HFFc6 (cell line): ENCODE results near the gene ELP4. TPM values are rescaled to one million over a fixed set of nuclear protein-coding genes. Genes with fewer than 3 reads are reported as not detected.
"Not testable (repeated sequence)": the region's sequence is repeated elsewhere in the genome, so short reads cannot be mapped to it uniquely, and the experiment has no call there.

Experiments used
- DNase-seq: peaks from one replicate; pipeline ENCODE4 v3.0.0-alpha.2; 2018
- H3K27ac Mint-ChIP-seq: 2 replicates; pipeline ENCODE4 v1.8.0; 2020; ENCODE audit warnings: mild to moderate bottlenecking, mixed read lengths
- H3K27me3 Mint-ChIP-seq: 2 replicates; pipeline ENCODE4 v1.8.0; 2021; ENCODE audit warnings: mild to moderate bottlenecking, moderate library complexity, mixed read lengths; ENCODE audit not compliant: insufficient read depth
- H3K36me3 Mint-ChIP-seq: 2 replicates; pipeline ENCODE4 v1.8.0; 2021; ENCODE audit warnings: low read depth, mixed read lengths
- H3K4me1 Mint-ChIP-seq: 2 replicates; pipeline ENCODE4 v1.8.0; 2020; ENCODE audit warnings: low read depth, mixed read lengths
- H3K4me3 Mint-ChIP-seq: 2 replicates; pipeline ENCODE4 v1.8.0; 2020; ENCODE audit warnings: mild to moderate bottlenecking, moderate library complexity, mixed read lengths
- H3K9me3 Mint-ChIP-seq: 2 replicates; pipeline ENCODE4 v1.8.0; 2020; ENCODE audit warnings: mild to moderate bottlenecking, mixed read lengths
- total RNA-seq, 6 experiments: library from RNA; stranded (reverse); fragmentation: NEBNext Ultra II Directional; extraction: Animal tissue kit (Norgen Biotek cat#: 25700); gene quantifications; 2 replicates in 1 of 6; 3 replicates in 5 of 6; pipeline ENCODE4 v1.2.3, GENCODE V29; 2021
- TF ChIP-seq, protein P1 (sequence below): fragments of 200-600 bp; sonication (generic); IDR thresholded peaks from 2 replicates; pipeline ENCODE4 v1.5.0; 2021; ENCODE audit warnings: antibody characterized with exemption, mild to moderate bottlenecking

Gene ELP4
- total RNA-seq, 6 experiments from 2014 or later = 11.0 to 14.3 (median 12.2) TPM

DNA sequence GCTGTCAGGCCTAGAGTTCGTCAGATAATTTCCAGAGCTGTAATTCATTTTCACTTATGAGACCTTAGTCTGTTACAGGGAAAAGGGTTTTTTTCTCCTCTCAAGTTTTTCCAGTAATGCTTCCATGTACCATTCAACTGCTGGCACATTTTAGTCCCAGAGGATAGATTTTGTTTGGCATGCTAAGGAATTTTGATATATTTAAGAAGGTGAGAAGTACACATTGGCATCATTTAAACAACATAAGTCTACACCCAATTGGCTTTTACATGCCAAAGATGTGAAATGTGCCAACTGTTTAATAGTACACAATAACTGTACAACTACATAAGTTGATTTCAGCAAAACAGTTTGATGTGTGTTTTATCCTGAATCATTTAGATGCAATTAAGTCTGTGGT is 230.6 kb downstream of the ELP4 start:
- no peaks in the 10 kb centered on the region for H3K27me3 Mint-ChIP-seq
- peaks cover 6% of the 10 kb centered on the region; the same call in 1 of the 2 replicates for H3K36me3 Mint-ChIP-seq
- peaks cover 8% of the 10 kb centered on the region for H3K9me3 Mint-ChIP-seq
- DNase-seq = no peak
- H3K4me1 Mint-ChIP-seq = no peaks in the 10 kb centered on the region
- H3K27ac Mint-ChIP-seq = no peak overlapping the region
- H3K4me3 Mint-ChIP-seq = no peak overlapping the region
- TF ChIP-seq, protein P1, sequence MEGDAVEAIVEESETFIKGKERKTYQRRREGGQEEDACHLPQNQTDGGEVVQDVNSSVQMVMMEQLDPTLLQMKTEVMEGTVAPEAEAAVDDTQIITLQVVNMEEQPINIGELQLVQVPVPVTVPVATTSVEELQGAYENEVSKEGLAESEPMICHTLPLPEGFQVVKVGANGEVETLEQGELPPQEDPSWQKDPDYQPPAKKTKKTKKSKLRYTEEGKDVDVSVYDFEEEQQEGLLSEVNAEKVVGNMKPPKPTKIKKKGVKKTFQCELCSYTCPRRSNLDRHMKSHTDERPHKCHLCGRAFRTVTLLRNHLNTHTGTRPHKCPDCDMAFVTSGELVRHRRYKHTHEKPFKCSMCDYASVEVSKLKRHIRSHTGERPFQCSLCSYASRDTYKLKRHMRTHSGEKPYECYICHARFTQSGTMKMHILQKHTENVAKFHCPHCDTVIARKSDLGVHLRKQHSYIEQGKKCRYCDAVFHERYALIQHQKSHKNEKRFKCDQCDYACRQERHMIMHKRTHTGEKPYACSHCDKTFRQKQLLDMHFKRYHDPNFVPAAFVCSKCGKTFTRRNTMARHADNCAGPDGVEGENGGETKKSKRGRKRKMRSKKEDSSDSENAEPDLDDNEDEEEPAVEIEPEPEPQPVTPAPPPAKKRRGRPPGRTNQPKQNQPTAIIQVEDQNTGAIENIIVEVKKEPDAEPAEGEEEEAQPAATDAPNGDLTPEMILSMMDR = no peak

DNA sequence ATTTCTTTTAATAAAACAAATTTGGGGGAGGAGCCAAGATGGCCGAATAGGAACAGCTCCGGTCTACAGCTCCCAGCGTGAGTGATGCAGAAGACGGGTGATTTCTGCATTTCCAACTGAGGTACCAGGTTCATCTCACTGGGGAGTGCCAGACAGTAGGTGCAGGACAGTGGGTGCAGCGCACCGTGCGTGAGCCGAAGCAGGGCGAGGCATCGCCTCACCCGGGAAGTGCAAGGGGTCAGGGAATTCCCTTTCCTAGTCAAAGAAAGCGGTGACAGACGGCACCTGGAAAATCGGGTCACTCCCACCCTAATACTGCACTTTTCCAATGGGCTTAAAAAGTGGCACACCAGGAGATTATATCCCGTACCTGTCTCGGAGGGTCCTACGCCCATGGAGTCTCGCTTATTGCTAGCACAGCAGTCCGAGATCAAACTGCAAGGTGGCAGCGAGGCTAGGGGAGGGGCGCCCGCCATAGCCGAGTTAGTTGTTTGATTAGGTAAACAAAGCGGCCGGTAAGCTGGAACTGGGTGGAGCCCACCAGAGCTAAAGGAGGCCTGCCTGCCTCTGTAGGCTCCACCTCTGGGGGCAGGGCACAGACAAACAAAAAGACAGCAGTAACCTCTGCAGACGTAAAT is 231.3 kb downstream of the ELP4 start:
- not testable (repeated sequence) for DNase-seq, H3K27ac Mint-ChIP-seq, H3K36me3 Mint-ChIP-seq, H3K9me3 Mint-ChIP-seq, H3K4me1 Mint-ChIP-seq, H3K27me3 Mint-ChIP-seq, H3K4me3 Mint-ChIP-seq

DNA sequence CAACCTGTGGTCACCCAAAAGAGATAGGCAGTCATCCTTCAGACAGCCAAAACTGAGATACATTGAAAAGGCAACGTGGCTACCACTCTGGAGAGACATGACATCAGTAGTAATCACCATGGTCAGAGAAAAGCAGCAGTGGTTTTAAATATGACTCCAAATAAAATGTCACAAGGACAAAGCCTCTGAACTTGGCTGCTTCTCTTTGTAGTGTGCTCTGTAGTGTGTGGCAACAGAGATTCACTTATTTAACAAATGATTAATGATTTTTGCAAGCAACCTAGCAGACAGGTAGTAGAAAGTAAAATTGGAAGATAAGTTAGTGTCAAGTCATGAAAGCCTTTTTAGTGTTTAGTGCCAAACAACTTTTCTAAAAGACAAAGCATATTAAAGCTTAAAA is 238.0 kb downstream of the ELP4 start:
- Mint-ChIP-seq H3K27ac (no peak overlapping the region), H3K4me3 (no peak overlapping the region), H3K9me3 (no peaks in the 10 kb centered on the region), H3K36me3 (no peaks in the 10 kb centered on the region), H3K4me1 (no peaks in the 10 kb centered on the region), H3K27me3 (no peaks in the 10 kb centered on the region)
- DNase-seq = no peak
- TF ChIP-seq, protein P1 = no peak

DNA sequence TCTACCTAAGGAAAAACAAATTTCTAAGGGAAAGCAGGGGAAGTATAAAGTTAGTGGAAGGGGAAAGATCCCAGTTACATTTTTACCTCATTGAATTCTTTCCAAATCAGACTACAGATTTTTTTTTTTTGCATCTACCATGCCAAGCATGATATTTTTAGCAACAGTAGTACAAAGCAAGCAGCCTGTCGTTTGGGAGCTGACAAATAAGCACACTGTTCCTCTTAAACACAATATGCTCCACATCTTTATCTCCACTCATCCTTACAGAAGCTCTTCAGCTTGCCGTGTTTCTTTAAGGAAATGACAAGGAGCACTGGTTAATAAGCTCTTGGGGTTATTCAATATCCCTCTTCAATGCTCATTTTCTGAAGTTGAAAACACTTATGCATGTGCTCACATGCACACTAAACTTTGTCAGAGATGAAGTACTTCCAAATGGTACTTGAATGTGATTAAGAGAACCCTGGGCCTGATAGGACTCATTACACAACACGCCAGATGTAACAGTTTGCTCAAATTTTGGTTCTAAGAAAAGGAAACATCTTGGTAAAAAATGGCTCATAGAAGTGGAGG is 247.8 kb downstream of the ELP4 start:
- Mint-ChIP-seq H3K27me3 (no peaks in the 10 kb centered on the region), H3K4me3 (no peak overlapping the region), H3K36me3 (no peaks in the 10 kb centered on the region), H3K9me3 (no peaks in the 10 kb centered on the region), H3K4me1 (no peaks in the 10 kb centered on the region), H3K27ac (no peak overlapping the region)
- no peak for DNase-seq
- TF ChIP-seq, protein P1 = no peak

DNA sequence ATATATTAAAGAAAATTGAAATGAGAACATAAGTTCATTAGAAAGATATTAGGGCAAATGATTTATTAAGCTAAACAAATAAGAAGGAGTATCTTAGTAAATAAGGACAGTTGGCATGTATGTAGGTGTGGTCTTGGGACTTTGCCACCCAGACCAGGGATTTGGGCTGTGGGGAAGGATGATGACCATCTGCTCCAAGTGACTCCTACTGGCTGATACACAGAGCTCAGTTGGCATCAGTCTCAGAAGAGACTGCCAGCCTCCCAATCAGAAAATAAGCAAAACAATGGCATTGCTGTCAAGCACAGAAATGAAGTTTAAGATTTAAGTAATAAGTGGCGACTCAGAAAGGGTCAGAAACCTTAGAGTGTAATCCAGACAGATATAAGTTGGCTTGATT is 252.1 kb downstream of the ELP4 start:
- H3K27me3 Mint-ChIP-seq = no peaks in the 10 kb centered on the region
- no peak for DNase-seq
- TF ChIP-seq, protein P1 = no peak
- H3K27ac Mint-ChIP-seq = no peak overlapping the region
- no peaks in the 10 kb centered on the region for H3K9me3 Mint-ChIP-seq
- no peaks in the 10 kb centered on the region for H3K4me1 Mint-ChIP-seq
- no peak overlapping the region for H3K4me3 Mint-ChIP-seq
- no peaks in the 10 kb centered on the region for H3K36me3 Mint-ChIP-seq

DNA sequence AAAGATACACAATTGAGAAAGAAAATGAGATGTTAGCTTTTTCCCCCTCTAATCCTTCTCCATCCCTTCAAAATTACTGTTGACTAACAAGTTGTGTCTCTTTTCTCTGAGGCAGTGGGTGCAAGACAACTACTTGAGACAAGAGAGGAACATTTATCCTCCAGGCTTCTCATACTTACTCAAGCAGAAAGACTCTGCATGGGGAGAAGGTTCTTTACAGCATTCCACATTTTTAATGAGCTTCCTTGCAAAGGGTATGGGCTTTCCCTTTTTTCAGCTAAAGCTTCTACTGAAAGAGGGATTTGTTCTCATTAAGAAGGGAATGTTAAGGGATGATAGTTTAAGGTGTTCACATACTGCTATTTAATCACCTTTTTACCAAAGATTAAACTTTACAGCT is 253.7 kb downstream of the ELP4 start:
- no peaks in the 10 kb centered on the region for H3K36me3 Mint-ChIP-seq
- no peak overlapping the region for H3K4me3 Mint-ChIP-seq
- no peaks in the 10 kb centered on the region for H3K4me1 Mint-ChIP-seq
- H3K9me3 Mint-ChIP-seq = no peaks in the 10 kb centered on the region
- H3K27me3 Mint-ChIP-seq = no peaks in the 10 kb centered on the region
- TF ChIP-seq, protein P1 = no peak
- DNase-seq = no peak
- H3K27ac Mint-ChIP-seq = no peak overlapping the region
